Renal cortex interstitium (tissue), 11 donors: Measurements from ENCODE around the gene IHH. TPM values are rescaled to one million over a fixed set of nuclear protein-coding genes. Genes with fewer than 3 reads are reported as not detected.
A peak's percentile ranks its signal among the peaks of the same experiment; 100 is the strongest.

ENCODE experiments used
- DNase-seq, 11 donors: peaks; one replicate each; pipeline ENCODE4 v3.0.0-alpha.2; 2013; ENCODE audit warnings: low read depth in 9 of 11, low spot score in 4 of 11; ENCODE audit errors: extremely low read depth in 1 of 11
- polyA plus RNA-seq, 3 donors: library from polyadenylated mRNA; unstranded; fragments of 120-200 nt; gene quantifications; one replicate each; pipeline ENCODE4 v1.2.1, GENCODE V29; 2013; ENCODE audit not compliant: insufficient read length in 3 of 3

Gene IHH
- polyA plus RNA-seq, 3 donors: 1.3 to 2.8 (median 2.0) TPM

- DNase-seq: no peak
These were observed 5.5 kb downstream of the IHH start for GRCh38 chr2:219054956-219055903.

GRCh38 chr2:219049282-219049681 is 11.4 kb downstream of the IHH start:
- no peak for DNase-seq

- DNase-seq: peak in 9 of 11 donors; percentile 33 to 66 (median 56)
These were observed 14.7 kb downstream of the IHH start for GRCh38 chr2:219045937-219046550.

GRCh38 chr2:219042750-219043149 is 18.0 kb downstream of the IHH start:
- no peak for DNase-seq

GRCh38 chr2:219042157-219042556 is 18.6 kb downstream of the IHH start:
- DNase-seq: no peak

GRCh38 chr2:219041252-219041651 is 19.5 kb downstream of the IHH start, which contains the start of gene CFAP65:
Gene CFAP65, minus strand, starts transcription at chr2:219041516. Its CDS starts 2,468 bp downstream, at chr2:219039048.
- DNase-seq: no peak

- no peak for DNase-seq
These were observed 22.1 kb downstream of the IHH start for GRCh38 chr2:219038600-219038999.

GRCh38 chr2:219037783-219038499 is 22.8 kb downstream of the IHH start:
- DNase-seq: no peak

- DNase-seq: no peak
These were observed 24.8 kb downstream of the IHH start for GRCh38 chr2:219035942-219036341.

GRCh38 chr2:219034823-219035222 is 25.9 kb downstream of the IHH start:
- no peak for DNase-seq

GRCh38 chr2:219032051-219032745 is 28.5 kb downstream of the IHH start:
- no peak for DNase-seq

GRCh38 chr2:219031005-219031738 is 29.5 kb downstream of the IHH start:
- DNase-seq: no peak

- DNase-seq: no peak
These were observed 30.4 kb downstream of the IHH start for GRCh38 chr2:219030177-219030940.

GRCh38 chr2:219029829-219030165 is 30.9 kb downstream of the IHH start:
- peak; percentile 30 to 72 (median 57) for DNase-seq

GRCh38 chr2:219028996-219029828 is 31.5 kb downstream of the IHH start:
- no peak for DNase-seq

- no peak for DNase-seq
These were observed 32.6 kb downstream of the IHH start for GRCh38 chr2:219028141-219028540.

GRCh38 chr2:219027511-219028055 is 33.1 kb downstream of the IHH start:
- DNase-seq: no peak
